ACC112 (cell line): Measurements from ENCODE around the gene TPR.
A peak's percentile ranks its signal among the peaks of the same experiment; 100 is the strongest.

Source experiments
- H2AFZ ChIP-seq: fragments of 200-600 bp; sonication (generic); one replicate; pipeline ENCODE4 v1.6.0; 2017; ENCODE audit warnings: antibody characterized with exemption, low read length; ENCODE audit not compliant: unreplicated experiment
- H3K27ac ChIP-seq: fragments of 200-600 bp; sonication (generic); 2 replicates; pipeline ENCODE4 v1.5.1; 2014; ENCODE audit warnings: low read depth, mild to moderate bottlenecking, antibody characterized with exemption, low read length, moderate library complexity
- H3K27me3 ChIP-seq: fragments of 200-600 bp; sonication (generic); 2 replicates; pipeline ENCODE4 v1.6.1; 2014; ENCODE audit warnings: mild to moderate bottlenecking, antibody characterized with exemption, low read length, moderate library complexity, mixed read lengths; ENCODE audit not compliant: insufficient read depth
- H3K36me3 ChIP-seq: fragments of 200-600 bp; sonication (generic); 2 replicates; pipeline ENCODE4 v1.6.1; 2016; ENCODE audit warnings: mild to moderate bottlenecking, antibody characterized with exemption, low read length, moderate library complexity, mixed read lengths; ENCODE audit not compliant: insufficient read depth
- H3K4me1 ChIP-seq: fragments of 200-600 bp; sonication (generic); one replicate; pipeline ENCODE4 v1.6.1; 2016; ENCODE audit warnings: low read length, mixed read lengths; ENCODE audit not compliant: insufficient read depth, unreplicated experiment, control insufficient read depth
- H3K4me3 ChIP-seq: fragments of 200-600 bp; sonication (generic); 2 replicates; pipeline ENCODE4 v1.5.1; 2014; ENCODE audit warnings: mild to moderate bottlenecking, low read depth, low read length
- H3K79me2 ChIP-seq: fragments of 200-600 bp; sonication (generic); one replicate; pipeline ENCODE4 v1.6.0; 2016; ENCODE audit warnings: low read length; ENCODE audit not compliant: control insufficient read depth, unreplicated experiment, insufficient read depth

Gene TPR

DNA sequence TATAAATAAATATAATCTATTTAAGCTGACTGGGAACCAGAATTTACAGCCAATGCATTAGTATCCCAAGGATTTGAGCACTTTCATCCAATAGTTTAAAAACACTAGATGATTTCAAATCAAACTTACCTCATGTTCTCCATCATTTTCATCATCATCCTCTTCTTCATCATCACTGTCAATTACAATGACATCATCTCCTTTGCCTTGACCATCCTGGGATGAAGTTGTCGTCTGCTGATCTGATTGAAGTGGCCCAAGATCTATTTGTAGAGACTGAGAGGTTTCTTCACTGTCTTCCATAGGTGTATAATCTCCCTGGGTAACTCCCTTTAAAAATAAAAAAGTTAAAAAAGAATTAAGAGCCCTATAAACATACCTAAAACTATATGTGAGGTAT lies 47.7 kb downstream of the TPR start:
- H3K79me2 ChIP-seq = no peaks in the 10 kb centered on the region
- no peak overlapping the region for H2AFZ ChIP-seq
- H3K4me3 ChIP-seq = no peak overlapping the region
- H3K4me1 ChIP-seq = no peaks in the 10 kb centered on the region
- H3K27ac ChIP-seq = no peak overlapping the region
- H3K27me3 ChIP-seq = no peaks in the 10 kb centered on the region
- peaks cover 57% of the 10 kb centered on the region for H3K36me3 ChIP-seq

DNA sequence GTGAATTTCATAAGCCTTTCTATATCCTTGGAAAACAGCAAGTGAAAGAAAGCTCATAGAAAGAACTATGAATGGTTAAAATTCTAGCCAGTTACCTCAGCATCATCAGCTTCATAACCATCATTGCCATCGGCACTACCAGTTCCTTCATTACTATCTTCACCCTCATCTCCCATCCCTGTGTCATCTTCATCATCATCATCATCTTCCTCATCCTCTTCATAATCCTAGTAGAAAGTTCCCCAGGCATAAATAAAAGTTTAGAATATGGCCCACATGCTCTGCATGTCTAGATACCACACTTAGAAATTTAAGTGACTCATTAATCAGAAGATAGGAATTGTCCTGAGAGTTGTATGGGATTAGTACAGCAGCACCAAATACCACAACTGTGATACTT lies 49.0 kb downstream of the TPR start:
- Histone ChIP-seq H3K4me1 (no peaks in the 10 kb centered on the region), H3K27ac (0 out of 2 replicates have a peak overlapping the region, but pooled peaks have one; percentile 1), H3K79me2 (no peaks in the 10 kb centered on the region), H2AFZ (no peak overlapping the region), H3K36me3 (peaks cover 58% of the 10 kb centered on the region), H3K27me3 (no peaks in the 10 kb centered on the region), H3K4me3 (no peak overlapping the region)

DNA sequence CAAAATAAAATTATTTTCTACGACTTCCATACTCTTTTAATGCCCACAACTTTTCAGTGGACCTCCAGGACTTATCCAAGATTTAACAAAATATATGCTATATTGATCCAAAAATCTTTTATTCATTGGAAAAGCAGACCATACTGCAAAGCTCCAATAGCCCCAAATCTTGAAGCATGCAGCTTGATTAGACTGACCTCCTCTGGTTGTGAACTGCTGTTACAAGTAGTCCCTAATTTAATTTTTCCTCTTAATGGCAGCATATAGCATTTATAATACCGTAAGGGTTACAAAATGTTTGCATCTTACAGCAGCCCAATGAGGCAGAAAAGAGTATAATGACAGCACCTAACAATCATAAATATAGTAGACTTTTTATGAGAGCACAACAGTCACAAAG lies 49.8 kb downstream of the TPR start:
- H3K27ac ChIP-seq = no peak overlapping the region
- no peak overlapping the region for H3K4me3 ChIP-seq
- no peak overlapping the region for H2AFZ ChIP-seq
- H3K4me1 ChIP-seq = no peaks in the 10 kb centered on the region
- no peaks in the 10 kb centered on the region for H3K27me3 ChIP-seq
- peaks cover 57% of the 10 kb centered on the region for H3K36me3 ChIP-seq
- H3K79me2 ChIP-seq = no peaks in the 10 kb centered on the region

DNA sequence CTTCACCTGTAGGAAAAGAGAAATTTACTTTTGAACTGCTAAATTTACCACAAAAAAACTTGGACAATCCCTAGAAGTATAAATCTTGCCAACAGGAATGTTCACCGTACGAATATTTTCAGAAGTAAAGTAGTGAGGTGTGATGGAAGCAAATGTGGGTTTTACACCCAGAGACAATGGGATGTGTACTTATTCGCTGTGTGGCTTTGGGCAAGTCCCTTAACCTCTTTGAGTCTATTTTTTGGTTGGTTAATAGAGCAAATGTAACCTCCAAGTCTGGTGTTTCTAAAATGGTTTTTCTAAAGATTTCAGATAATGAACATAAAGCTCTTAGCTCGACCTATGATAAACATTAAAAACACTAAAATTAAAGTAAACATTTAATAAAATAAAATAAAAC lies 51.2 kb downstream of the TPR start:
- Histone ChIP-seq H3K79me2 (no peaks in the 10 kb centered on the region), H3K27ac (no peak overlapping the region), H2AFZ (no peak overlapping the region), H3K4me3 (no peak overlapping the region), H3K36me3 (peaks cover 58% of the 10 kb centered on the region), H3K4me1 (no peaks in the 10 kb centered on the region), H3K27me3 (no peaks in the 10 kb centered on the region)

DNA sequence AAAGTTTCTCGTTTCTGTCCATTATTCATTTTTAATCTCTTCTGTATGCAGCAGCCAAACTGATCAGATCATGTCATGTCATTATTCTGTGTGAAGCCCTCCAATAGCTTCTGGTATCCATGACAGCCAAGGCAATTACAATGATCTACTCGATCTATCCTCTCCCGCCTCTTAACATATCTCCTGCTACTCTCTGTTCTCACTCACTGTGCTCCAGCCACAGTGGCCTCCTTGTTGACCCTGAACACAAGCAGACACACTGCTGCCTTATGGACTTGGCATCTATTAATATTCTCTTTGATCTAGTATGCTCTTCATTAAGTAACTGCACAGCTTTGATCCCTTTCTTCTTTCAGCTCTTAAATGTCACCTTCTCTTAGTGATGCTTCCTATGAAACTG lies 59.5 kb downstream of the TPR start:
- peaks cover 51% of the 10 kb centered on the region for H3K36me3 ChIP-seq
- H3K4me3 ChIP-seq = no peak overlapping the region
- no peaks in the 10 kb centered on the region for H3K79me2 ChIP-seq
- H3K4me1 ChIP-seq = no peaks in the 10 kb centered on the region
- no peak overlapping the region for H2AFZ ChIP-seq
- H3K27me3 ChIP-seq = no peaks in the 10 kb centered on the region
- H3K27ac ChIP-seq = no peak overlapping the region

- Histone ChIP-seq H3K36me3 (peaks cover 25% of the 10 kb centered on the region), H3K4me1 (no peaks in the 10 kb centered on the region), H3K4me3 (no peak overlapping the region), H3K79me2 (no peaks in the 10 kb centered on the region), H3K27ac (no peak overlapping the region), H3K27me3 (no peaks in the 10 kb centered on the region), H2AFZ (no peak overlapping the region)
These were observed 63.5 kb downstream of the TPR start for GRCh38 chr1:186311375-186312051.

DNA sequence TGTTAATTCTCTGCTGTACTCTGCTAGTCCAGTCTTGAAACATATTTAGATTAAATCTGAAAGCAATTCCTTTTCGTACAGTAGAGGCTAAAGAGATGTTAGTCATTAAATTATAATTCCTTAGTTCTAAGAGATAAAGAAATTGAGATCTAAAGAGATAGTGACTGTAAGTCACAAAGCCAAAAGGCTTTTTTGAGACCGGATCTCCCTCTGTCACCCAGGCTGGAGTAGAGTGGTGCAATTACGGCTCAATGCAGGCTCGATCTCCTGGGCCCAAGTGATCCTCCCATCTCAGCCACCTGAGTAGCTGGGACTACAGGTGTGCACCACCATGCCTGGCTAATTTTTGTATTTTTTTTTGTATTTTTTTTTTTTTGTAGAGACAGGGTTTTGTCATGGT lies 64.7 kb downstream of the TPR start:
- Histone ChIP-seq H2AFZ (no peak overlapping the region), H3K36me3 (peaks cover 15% of the 10 kb centered on the region), H3K79me2 (no peaks in the 10 kb centered on the region), H3K4me1 (no peaks in the 10 kb centered on the region), H3K27me3 (no peaks in the 10 kb centered on the region), H3K27ac (no peak overlapping the region), H3K4me3 (no peak overlapping the region)

DNA sequence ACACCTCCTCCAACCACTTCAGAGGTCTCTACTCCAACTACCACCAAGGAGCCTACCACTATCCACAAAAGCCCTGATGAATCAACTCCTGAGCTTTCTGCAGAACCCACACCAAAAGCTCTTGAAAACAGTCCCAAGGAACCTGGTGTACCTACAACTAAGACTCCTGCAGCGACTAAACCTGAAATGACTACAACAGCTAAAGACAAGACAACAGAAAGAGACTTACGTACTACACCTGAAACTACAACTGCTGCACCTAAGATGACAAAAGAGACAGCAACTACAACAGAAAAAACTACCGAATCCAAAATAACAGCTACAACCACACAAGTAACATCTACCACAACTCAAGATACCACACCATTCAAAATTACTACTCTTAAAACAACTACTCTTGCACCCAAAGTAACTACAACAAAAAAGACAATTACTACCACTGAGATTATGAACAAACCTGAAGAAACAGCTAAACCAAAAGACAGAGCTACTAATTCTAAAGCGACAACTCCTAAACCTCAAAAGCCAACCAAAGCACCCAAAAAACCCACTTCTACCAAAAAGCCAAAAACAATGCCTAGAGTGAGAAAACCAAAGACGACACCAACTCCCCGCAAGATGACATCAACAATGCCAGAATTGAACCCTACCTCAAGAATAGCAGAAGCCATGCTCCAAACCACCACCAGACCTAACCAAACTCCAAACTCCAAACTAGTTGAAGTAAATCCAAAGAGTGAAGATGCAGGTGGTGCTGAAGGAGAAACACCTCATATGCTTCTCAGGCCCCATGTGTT lies 66.6 kb downstream of the TPR start:
- no peak overlapping the region for H3K4me3 ChIP-seq
- peaks cover 6% of the 10 kb centered on the region for H3K36me3 ChIP-seq
- no peaks in the 10 kb centered on the region for H3K27me3 ChIP-seq
- H2AFZ ChIP-seq = no peak overlapping the region
- H3K79me2 ChIP-seq = no peaks in the 10 kb centered on the region
- H3K27ac ChIP-seq = no peak overlapping the region
- H3K4me1 ChIP-seq = no peaks in the 10 kb centered on the region

- Histone ChIP-seq H3K36me3 (peaks cover under 1% of the 10 kb centered on the region; the same call in 1 of the 2 replicates), H3K79me2 (no peaks in the 10 kb centered on the region), H3K4me1 (no peaks in the 10 kb centered on the region), H3K4me3 (no peak overlapping the region), H3K27ac (no peak overlapping the region), H2AFZ (no peak overlapping the region), H3K27me3 (no peaks in the 10 kb centered on the region)
These were observed 67.6 kb downstream of the TPR start for GRCh38 chr1:186307445-186307844.

- no peak overlapping the region for H3K4me3 ChIP-seq
- H3K27me3 ChIP-seq = no peaks in the 10 kb centered on the region
- H3K79me2 ChIP-seq = no peaks in the 10 kb centered on the region
- H3K27ac ChIP-seq = no peak overlapping the region
- no peaks in the 10 kb centered on the region for H3K4me1 ChIP-seq
- H2AFZ ChIP-seq = no peak overlapping the region
- H3K36me3 ChIP-seq = no peaks in the 10 kb centered on the region
These were observed 68.5 kb downstream of the TPR start for GRCh38 chr1:186306533-186306932.
